Panc1 (cell line): Measurements from ENCODE around the gene KCNN3. TPM values are rescaled to one million over a fixed set of nuclear protein-coding genes. Genes with fewer than 3 reads are reported as not detected.

Experiments
- ATAC-seq: fragments of 200-7000 bp; cut with Tn5 transposase; 2 replicates; pipeline ENCODE4 v1.9.1; 2020; ENCODE audit warnings: mild to moderate bottlenecking, moderate library complexity
- BruUV-seq: library from RNA; stranded (reverse); fragments of 400-500 nt; replicated peaks from 2 replicates; lab custom pipeline; 2021; lab: Mats Ljungman, UMichigan
- CTCF ChIA-PET: fragments of 300-600 bp; sonication (Branson Sonifier 250); formaldehyde crosslinking; loops from one replicate; lab custom pipeline; 2022; ENCODE audit warnings: antibody characterized with exemption; lab: Charles Lee
- POLR2A ChIA-PET: fragments of 300-600 bp; sonication (Branson Sonifier 250); formaldehyde crosslinking; loops from one replicate; lab custom pipeline; 2022; ENCODE audit warnings: antibody characterized with exemption; lab: Charles Lee
- DNase-seq: peaks from one replicate; pipeline ENCODE4 v3.0.0-alpha.2; 2010; ENCODE audit warnings: low read depth, low spot score
- H3K27ac ChIP-seq: 2 replicates; pipeline ENCODE4 v1.5.1; 2011; ENCODE audit warnings: mild to moderate bottlenecking, low read length, inconsistent platforms
- H3K27me3 ChIP-seq: fragments of 200-500 bp; sonication (Bioruptor generic); 2 replicates; pipeline ENCODE4 v1.6.0; 2014; ENCODE audit warnings: low read length, inconsistent platforms; ENCODE audit not compliant: control insufficient read depth, insufficient read depth
- H3K36me3 ChIP-seq: fragments of 200-500 bp; sonication (Bioruptor generic); 2 replicates; pipeline ENCODE4 v1.5.1; 2014; ENCODE audit warnings: inconsistent platforms, mild to moderate bottlenecking, low read length, moderate library complexity; ENCODE audit not compliant: control insufficient read depth, insufficient read depth
- H3K4me1 ChIP-seq: 2 replicates; pipeline ENCODE4 v1.5.1; 2011; ENCODE audit warnings: inconsistent platforms, mild to moderate bottlenecking, low read length, moderate library complexity; ENCODE audit not compliant: control insufficient read depth, insufficient read depth
- H3K4me3 ChIP-seq, 2 experiments: 2 replicates each; pipeline ENCODE4 v1.5.1; 2011 to 2012; ENCODE audit warnings: low read depth in 2 of 2, low read length in 2 of 2, mild to moderate bottlenecking in 2 of 2, inconsistent platforms in 1 of 2, moderate library complexity in 1 of 2
- H3K9me3 ChIP-seq: fragments of 200-500 bp; sonication (Bioruptor generic); 2 replicates; pipeline ENCODE4 v1.5.1; 2014; ENCODE audit warnings: low read depth, mild to moderate bottlenecking, inconsistent platforms, low read length, moderate library complexity; ENCODE audit not compliant: control insufficient read depth, insufficient read depth
- CTCF ChIP-seq: fragments of 450-650 bp; IDR thresholded peaks from 2 replicates; pipeline ENCODE4 v1.5.1; 2017; ENCODE audit warnings: mild to moderate bottlenecking
- POLR2AphosphoS5 ChIP-seq: IDR thresholded peaks from 2 replicates; pipeline ENCODE4 v1.6.1; 2012; ENCODE audit warnings: mild to moderate bottlenecking, low read depth, low read length, moderate library complexity
- REST ChIP-seq, 2 experiments: IDR thresholded peaks; 2 replicates each; pipeline ENCODE4 v1.6.1; 2011 to 2012; ENCODE audit warnings: low read depth in 2 of 2, control low read depth in 1 of 2, low read length in 1 of 2, mild to moderate bottlenecking in 1 of 2, moderate library complexity in 1 of 2; ENCODE audit not compliant: insufficient read depth in 1 of 2
- SIN3A ChIP-seq: IDR thresholded peaks from 2 replicates; pipeline ENCODE4 v1.6.1; 2012; ENCODE audit warnings: low read depth, mild to moderate bottlenecking, low read length, moderate library complexity, borderline replicate concordance; ENCODE audit not compliant: insufficient read depth
- TCF7L2 ChIP-seq: IDR thresholded peaks from 2 replicates; pipeline ENCODE4 v1.6.1; 2011; ENCODE audit warnings: mild to moderate bottlenecking, low read depth, low read length, inconsistent platforms
- in situ Hi-C: cut with HindIII; loops from 2 replicates; pipeline ENCODE4 v1.10.0; 2016; ENCODE audit warnings: low sequenced_read_pairs, low pct_unique_long_range_greater_than_20kb
- intact Hi-C: fragments of 100-400 bp; cut with micrococcal nuclease; formaldehyde crosslinking; loops from one replicate; pipeline ENCODE4 v1.10.0; 2022; ENCODE audit not compliant: unreplicated experiment
- total RNA-seq: library from RNA; stranded (reverse); gene quantifications from one replicate; pipeline ENCODE4 v1.2.1, GENCODE V29; 2021; ENCODE audit not compliant: unreplicated experiment

KCNN3 gene
- total RNA-seq, 1 experiment from 2014 or later, result 0.05 TPM

- Histone ChIP-seq H3K27ac (no peak overlapping the region), H3K9me3 (no peaks in the 10 kb centered on the region), H3K36me3 (no peaks in the 10 kb centered on the region), H3K4me3 (no peak overlapping the region), H3K27me3 (peaks cover 4% of the 10 kb centered on the region; the same call in 1 of the 2 replicates), H3K4me1 (no peaks in the 10 kb centered on the region)
- POLR2A ChIA-PET, result no interaction called here
- ATAC-seq (no peak), DNase-seq (no peak)
- in situ Hi-C loops, result no loop called here
- CTCF ChIA-PET, result interaction anchor here (0.5 to 1.2 kb wide), 2 partner anchors 104 to 436 kb away, joined by 3 to 5 read pairs; no protein-coding TSS in a partner anchor
- no peak for TF ChIP-seq POLR2AphosphoS5
- TF ChIP-seq CTCF, result no peak
- TF ChIP-seq TCF7L2, result no peak
- no peak for TF ChIP-seq SIN3A
- TF ChIP-seq REST (IDR thresholded peaks at IDR 0.05; ENCODE audit: insufficient read depth in 1 of 2, low read depth in 2 of 2, low read length in 1 of 2), result no peak
- intact Hi-C loops, result loop anchor here (5.0 kb wide), 1 partner anchor 83 kb away; no protein-coding TSS in a partner anchor
- no TSS peak for BruUV-seq
Observed at GRCh38 chr1:154664331-154665002, 205.6 kb downstream of the KCNN3 start.

GRCh38 chr1:154663471-154664060 lies 206.5 kb downstream of the KCNN3 start:
- TF ChIP-seq TCF7L2 (no peak), POLR2AphosphoS5 (no peak), CTCF (peak; percentile 10; the same call in 1 of the 2 replicates), SIN3A (no peak), REST (IDR thresholded peaks at IDR 0.05; ENCODE audit: insufficient read depth in 1 of 2, low read depth in 2 of 2, low read length in 1 of 2) (no peak)
- Histone ChIP-seq H3K9me3 (no peaks in the 10 kb centered on the region), H3K27ac (no peak overlapping the region), H3K36me3 (no peaks in the 10 kb centered on the region), H3K4me3 (no peak overlapping the region), H3K27me3 (peaks cover 7% of the 10 kb centered on the region; the same call in 1 of the 2 replicates), H3K4me1 (no peaks in the 10 kb centered on the region)
- in situ Hi-C loops (no loop called here), intact Hi-C loops (no loop called here)
- DNase-seq (no peak), ATAC-seq (no peak)
- ChIA-PET POLR2A (interaction anchor here (0.6 kb wide), 1 partner anchor 19 kb away, joined by 3 read pairs; no protein-coding TSS in a partner anchor), CTCF (interaction anchor here (0.5 to 0.7 kb wide), 2 partner anchors 200 to 437 kb away, joined by 3 read pairs; no protein-coding TSS in a partner anchor)
- BruUV-seq, result no TSS peak
